Measurements from ENCODE around the gene DNTTIP2. TPM values are rescaled to one million over a fixed set of nuclear protein-coding genes. Genes with fewer than 3 reads are reported as not detected.

Gene DNTTIP2
- total RNA-seq, 1 experiment from 2014 or later = 39.9 TPM

DNA sequence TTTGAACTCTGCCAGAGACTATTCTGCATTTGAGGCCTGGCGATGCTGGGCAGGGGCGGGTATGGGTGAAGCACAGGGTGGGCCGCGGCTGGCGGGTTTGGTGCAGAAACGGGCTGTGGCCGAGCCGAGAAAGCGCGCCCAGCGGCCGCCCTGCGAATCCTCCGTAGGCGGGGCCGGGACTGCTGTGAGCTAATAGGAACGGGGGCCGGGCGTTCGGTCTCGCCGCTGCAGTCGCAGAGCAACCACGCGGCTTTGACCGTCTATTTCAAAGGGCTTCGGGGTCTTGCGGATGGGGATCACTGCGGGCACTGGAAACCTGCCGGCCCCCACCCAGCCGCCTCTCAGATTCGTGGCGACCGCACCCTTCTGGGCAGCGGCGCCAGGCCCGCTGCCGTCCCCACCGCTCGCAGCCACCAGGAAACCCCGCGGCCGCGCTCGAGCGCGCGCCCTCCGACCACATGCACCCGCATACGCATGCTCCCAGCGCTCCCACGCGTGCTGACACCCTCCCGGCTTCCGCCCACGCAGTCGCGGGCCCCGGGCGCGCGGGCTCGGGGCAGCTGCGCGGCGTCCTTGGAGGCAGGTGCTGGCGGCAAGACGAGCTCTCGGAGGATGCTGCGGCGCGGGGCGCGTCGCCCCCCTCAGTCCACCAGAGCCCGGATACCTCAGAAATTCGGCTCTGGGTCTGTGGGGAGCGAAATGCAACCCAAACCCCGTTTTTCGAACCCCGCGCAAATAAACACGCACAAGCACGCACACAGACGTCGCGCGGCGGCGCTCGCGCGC is 32.6 kb downstream of the DNTTIP2 start:
- Mint-ChIP-seq H3K27me3 (ENCODE audit: insufficient read depth, unreplicated experiment) (no peaks in the 10 kb centered on the region), H3K4me1 (ENCODE audit: low read depth, unreplicated experiment) (no peaks in the 10 kb centered on the region), H3K27ac (ENCODE audit: unreplicated experiment) (peak overlapping the region; percentile 88), H3K9me3 (ENCODE audit: unreplicated experiment) (peaks cover 8% of the 10 kb centered on the region), H3K36me3 (ENCODE audit: insufficient read depth, unreplicated experiment) (peaks cover 24% of the 10 kb centered on the region), H3K4me3 (ENCODE audit: unreplicated experiment) (peak overlapping the region; percentile 81)
- no TSS peak for BruUV-seq (replicated peaks)
- no peaks in the 10 kb centered on the region for H3K9me3 ChIP-seq
- TF ChIP-seq, protein P1, sequence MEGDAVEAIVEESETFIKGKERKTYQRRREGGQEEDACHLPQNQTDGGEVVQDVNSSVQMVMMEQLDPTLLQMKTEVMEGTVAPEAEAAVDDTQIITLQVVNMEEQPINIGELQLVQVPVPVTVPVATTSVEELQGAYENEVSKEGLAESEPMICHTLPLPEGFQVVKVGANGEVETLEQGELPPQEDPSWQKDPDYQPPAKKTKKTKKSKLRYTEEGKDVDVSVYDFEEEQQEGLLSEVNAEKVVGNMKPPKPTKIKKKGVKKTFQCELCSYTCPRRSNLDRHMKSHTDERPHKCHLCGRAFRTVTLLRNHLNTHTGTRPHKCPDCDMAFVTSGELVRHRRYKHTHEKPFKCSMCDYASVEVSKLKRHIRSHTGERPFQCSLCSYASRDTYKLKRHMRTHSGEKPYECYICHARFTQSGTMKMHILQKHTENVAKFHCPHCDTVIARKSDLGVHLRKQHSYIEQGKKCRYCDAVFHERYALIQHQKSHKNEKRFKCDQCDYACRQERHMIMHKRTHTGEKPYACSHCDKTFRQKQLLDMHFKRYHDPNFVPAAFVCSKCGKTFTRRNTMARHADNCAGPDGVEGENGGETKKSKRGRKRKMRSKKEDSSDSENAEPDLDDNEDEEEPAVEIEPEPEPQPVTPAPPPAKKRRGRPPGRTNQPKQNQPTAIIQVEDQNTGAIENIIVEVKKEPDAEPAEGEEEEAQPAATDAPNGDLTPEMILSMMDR (IDR thresholded peaks at IDR 0.05; ENCODE audit: insufficient read depth in 1 of 2, low read depth in 1 of 2, low read length in 1 of 2, severe bottlenecking in 1 of 2, unreplicated experiment in 1 of 2) = peak in 1 of 2 experiments; percentile 35
- peak overlapping the region; percentile 84 for H3K4me3 ChIP-seq (ENCODE audit: low read depth, low read length)
- H3K27me3 ChIP-seq (replicated peaks; ENCODE audit: control insufficient read depth, insufficient read depth, low read length) = no peaks in the 10 kb centered on the region
- ChIA-PET POLR2A (interaction anchor here (0.9 to 1.3 kb wide), 2 partner anchors 18 to 33 kb away, joined by 3 to 8 read pairs; partner anchors contain the start of gene DNTTIP2), CTCF (interaction anchor here (1.6 to 1.7 kb wide), 3 partner anchors 18 to 217 kb away, joined by 4 to 10 read pairs (median 5); no protein-coding TSS in a partner anchor)
- intact Hi-C loops (cut with micrococcal nuclease; ENCODE audit: unreplicated experiment) = loop anchor here (2.0 to 10.0 kb wide), 2 partner anchors 60 to 542 kb away; no protein-coding TSS in a partner anchor
- peak; percentile 82 to 85 for DNase-seq
- no peaks in the 10 kb centered on the region for H3K36me3 ChIP-seq (ENCODE audit: control insufficient read depth, insufficient read depth, low read length)
- H3K4me1 ChIP-seq = peaks cover 6% of the 10 kb centered on the region

DNA sequence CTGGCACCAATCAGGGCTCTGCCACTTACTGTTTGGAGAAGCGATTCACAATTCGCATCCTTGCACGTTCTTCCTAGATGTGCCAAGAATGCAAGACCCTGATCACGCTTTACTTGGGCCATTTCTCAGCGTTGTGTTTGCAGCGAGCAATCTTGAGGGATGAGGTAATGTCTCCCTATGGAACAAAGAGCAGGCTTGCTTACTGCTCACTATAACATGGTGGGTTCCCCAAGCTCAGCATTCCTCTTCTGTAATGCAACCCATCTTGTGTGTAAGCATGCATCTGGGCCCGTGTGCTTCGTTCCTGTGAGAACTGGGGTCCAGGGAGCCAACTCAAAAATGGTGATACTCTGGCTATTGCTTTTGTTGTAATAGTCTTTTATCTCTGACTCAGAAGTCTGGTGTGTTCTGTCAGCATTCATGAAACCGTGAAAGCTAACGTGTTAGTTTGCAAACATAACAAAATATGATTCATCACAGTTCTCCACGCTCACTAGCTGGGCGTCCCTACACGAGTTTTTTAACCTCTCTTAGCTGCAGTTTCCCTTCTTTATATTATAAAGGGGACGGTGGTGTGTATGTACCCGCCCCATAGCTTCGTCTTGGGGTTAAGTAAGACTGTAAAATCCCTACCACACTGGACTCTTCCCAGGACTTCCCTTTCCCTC is 33.3 kb downstream of the DNTTIP2 start:
- intact Hi-C loops (cut with micrococcal nuclease; ENCODE audit: unreplicated experiment) = loop anchor here (2.0 to 10.0 kb wide), 3 partner anchors 17 to 541 kb away; no protein-coding TSS in a partner anchor
- DNase-seq = peak; percentile 24 to 41
- Mint-ChIP-seq H3K27me3 (ENCODE audit: insufficient read depth, unreplicated experiment) (no peaks in the 10 kb centered on the region), H3K36me3 (ENCODE audit: insufficient read depth, unreplicated experiment) (peaks cover 24% of the 10 kb centered on the region), H3K9me3 (ENCODE audit: unreplicated experiment) (peaks cover 8% of the 10 kb centered on the region), H3K27ac (ENCODE audit: unreplicated experiment) (peak overlapping the region; percentile 69), H3K4me3 (ENCODE audit: unreplicated experiment) (peak overlapping the region; percentile 81), H3K4me1 (ENCODE audit: low read depth, unreplicated experiment) (no peaks in the 10 kb centered on the region)
- POLR2A ChIA-PET = interaction anchor here (0.6 to 1.3 kb wide), 3 partner anchors 18 to 258 kb away, joined by 3 to 8 read pairs (median 4); partner anchors contain the start of gene DNTTIP2
- H3K4me3 ChIP-seq (ENCODE audit: low read depth, low read length) = peak overlapping the region; percentile 84
- no peaks in the 10 kb centered on the region for H3K27me3 ChIP-seq (replicated peaks; ENCODE audit: control insufficient read depth, insufficient read depth, low read length)
- H3K9me3 ChIP-seq = no peaks in the 10 kb centered on the region
- no peaks in the 10 kb centered on the region for H3K36me3 ChIP-seq (ENCODE audit: control insufficient read depth, insufficient read depth, low read length)
- peaks cover 6% of the 10 kb centered on the region for H3K4me1 ChIP-seq
- TSS peak; percentile 28 for BruUV-seq (replicated peaks)
- CTCF ChIA-PET = interaction anchor here (0.6 to 1.7 kb wide), 4 partner anchors 18 to 216 kb away, joined by 4 to 10 read pairs (median 4); no protein-coding TSS in a partner anchor
- TF ChIP-seq, protein P1 (IDR thresholded peaks at IDR 0.05; ENCODE audit: insufficient read depth in 1 of 2, low read depth in 1 of 2, low read length in 1 of 2, severe bottlenecking in 1 of 2, unreplicated experiment in 1 of 2) = no peak

Data from Caco-2 (cell line).